HEK293 (cell line): ENCODE results near the gene SPDYC.

Source experiments
- ZBTB21 ChIP-seq: fragments of 450-650 bp; formaldehyde crosslinking; IDR thresholded peaks from 2 replicates; pipeline ENCODE4 v1.5.1; 2017; ENCODE audit warnings: missing biosample characterization, missing genetic modification characterization
- TF ChIP-seq, protein P1 (sequence below): fragments of 450-650 bp; formaldehyde crosslinking; IDR thresholded peaks from 2 replicates; pipeline ENCODE4 v1.5.1; 2016; ENCODE audit warnings: missing biosample characterization, missing genetic modification characterization

DNA sequence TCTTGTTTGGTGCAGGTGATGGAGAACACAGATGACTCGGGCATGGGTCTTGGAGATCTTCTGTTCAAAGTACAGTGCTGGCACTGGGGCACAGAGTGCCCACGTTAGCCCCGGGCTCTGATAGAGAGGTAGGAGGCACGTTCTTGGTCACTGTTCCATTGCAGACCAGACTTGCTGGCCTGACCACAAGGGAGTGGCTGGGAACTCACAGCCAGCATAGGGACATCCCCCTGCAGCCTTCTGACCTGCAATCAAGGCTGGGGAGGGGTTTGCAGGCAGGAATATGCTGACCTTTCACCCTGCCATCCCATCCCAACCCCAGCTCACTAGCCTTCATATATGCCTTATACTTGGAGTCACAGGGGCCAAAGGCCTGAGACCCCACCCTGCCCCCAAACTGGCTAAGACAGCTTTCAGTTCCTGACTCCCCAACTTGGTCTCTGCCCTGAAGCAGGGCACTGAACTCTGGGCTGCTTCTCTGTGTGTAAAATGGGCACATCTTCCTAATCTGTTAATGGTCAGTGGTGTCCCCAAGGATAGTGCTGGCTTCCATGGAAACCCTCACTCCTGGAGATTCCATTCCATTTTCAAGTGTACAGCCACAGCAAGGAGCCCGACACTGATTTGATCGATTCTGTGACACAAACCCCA lies 43.3 kb upstream of the SPDYC start:
- TF ChIP-seq, protein P1, sequence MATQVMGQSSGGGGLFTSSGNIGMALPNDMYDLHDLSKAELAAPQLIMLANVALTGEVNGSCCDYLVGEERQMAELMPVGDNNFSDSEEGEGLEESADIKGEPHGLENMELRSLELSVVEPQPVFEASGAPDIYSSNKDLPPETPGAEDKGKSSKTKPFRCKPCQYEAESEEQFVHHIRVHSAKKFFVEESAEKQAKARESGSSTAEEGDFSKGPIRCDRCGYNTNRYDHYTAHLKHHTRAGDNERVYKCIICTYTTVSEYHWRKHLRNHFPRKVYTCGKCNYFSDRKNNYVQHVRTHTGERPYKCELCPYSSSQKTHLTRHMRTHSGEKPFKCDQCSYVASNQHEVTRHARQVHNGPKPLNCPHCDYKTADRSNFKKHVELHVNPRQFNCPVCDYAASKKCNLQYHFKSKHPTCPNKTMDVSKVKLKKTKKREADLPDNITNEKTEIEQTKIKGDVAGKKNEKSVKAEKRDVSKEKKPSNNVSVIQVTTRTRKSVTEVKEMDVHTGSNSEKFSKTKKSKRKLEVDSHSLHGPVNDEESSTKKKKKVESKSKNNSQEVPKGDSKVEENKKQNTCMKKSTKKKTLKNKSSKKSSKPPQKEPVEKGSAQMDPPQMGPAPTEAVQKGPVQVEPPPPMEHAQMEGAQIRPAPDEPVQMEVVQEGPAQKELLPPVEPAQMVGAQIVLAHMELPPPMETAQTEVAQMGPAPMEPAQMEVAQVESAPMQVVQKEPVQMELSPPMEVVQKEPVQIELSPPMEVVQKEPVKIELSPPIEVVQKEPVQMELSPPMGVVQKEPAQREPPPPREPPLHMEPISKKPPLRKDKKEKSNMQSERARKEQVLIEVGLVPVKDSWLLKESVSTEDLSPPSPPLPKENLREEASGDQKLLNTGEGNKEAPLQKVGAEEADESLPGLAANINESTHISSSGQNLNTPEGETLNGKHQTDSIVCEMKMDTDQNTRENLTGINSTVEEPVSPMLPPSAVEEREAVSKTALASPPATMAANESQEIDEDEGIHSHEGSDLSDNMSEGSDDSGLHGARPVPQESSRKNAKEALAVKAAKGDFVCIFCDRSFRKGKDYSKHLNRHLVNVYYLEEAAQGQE = no peak
- TF ChIP-seq ZBTB21 = no peak
